GM10248 (cell line): ENCODE data around the gene ZNF841.
A peak's percentile ranks its signal among the peaks of the same experiment; 100 is the strongest.
"Not testable (repeated sequence)": the region's sequence is repeated elsewhere in the genome, so short reads cannot be mapped to it uniquely, and the experiment has no call there.

Experiments
- CTCF ChIA-PET: fragments of 300-600 bp; sonication (Branson Sonifier 250); formaldehyde crosslinking; extraction: SDS; loops from one replicate; lab custom pipeline; 2021; ENCODE audit warnings: antibody characterized with exemption; lab: Yijun Ruan, JAX
- POLR2A ChIA-PET: fragments of 350-650 bp; sonication (Branson Sonifier 250); formaldehyde crosslinking; extraction: SDS; loops from one replicate; lab custom pipeline; 2020; ENCODE audit warnings: antibody characterized with exemption; lab: Yijun Ruan, JAX
- DNase-seq: peaks from one replicate; pipeline ENCODE4 v3.0.0; 2012; ENCODE audit errors: extremely low spot score
- TF ChIP-seq, protein P1 (sequence below): IDR thresholded peaks from 2 replicates; pipeline ENCODE4 v1.5.1; 2012; ENCODE audit warnings: mild to moderate bottlenecking, low read depth; ENCODE audit errors: extremely low read depth, missing control alignments, control extremely low read depth

Gene ZNF841

DNA sequence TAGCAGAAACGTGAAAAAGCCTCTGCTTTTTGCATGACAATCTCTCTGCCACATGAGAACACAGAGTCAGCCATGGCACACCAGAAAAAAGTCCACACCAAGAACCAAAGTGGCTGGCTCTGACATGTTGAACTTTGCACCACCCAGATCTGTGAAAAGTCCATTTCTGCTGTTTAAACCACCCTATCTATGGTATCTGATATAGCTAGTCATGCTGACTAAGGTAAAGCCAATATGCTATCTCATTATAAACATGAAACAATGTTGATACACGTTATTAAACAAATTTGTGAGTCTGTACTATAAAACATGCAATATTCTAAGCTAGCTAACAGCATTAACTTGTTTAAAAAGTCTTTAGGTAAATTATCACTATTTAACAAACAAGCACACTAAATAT, 25.9 kb downstream of the ZNF841 start:
- TF ChIP-seq, protein P1, sequence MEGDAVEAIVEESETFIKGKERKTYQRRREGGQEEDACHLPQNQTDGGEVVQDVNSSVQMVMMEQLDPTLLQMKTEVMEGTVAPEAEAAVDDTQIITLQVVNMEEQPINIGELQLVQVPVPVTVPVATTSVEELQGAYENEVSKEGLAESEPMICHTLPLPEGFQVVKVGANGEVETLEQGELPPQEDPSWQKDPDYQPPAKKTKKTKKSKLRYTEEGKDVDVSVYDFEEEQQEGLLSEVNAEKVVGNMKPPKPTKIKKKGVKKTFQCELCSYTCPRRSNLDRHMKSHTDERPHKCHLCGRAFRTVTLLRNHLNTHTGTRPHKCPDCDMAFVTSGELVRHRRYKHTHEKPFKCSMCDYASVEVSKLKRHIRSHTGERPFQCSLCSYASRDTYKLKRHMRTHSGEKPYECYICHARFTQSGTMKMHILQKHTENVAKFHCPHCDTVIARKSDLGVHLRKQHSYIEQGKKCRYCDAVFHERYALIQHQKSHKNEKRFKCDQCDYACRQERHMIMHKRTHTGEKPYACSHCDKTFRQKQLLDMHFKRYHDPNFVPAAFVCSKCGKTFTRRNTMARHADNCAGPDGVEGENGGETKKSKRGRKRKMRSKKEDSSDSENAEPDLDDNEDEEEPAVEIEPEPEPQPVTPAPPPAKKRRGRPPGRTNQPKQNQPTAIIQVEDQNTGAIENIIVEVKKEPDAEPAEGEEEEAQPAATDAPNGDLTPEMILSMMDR, result no peak
- CTCF ChIA-PET, result no interaction called here
- no peak for DNase-seq
- POLR2A ChIA-PET, result no interaction called here

DNA sequence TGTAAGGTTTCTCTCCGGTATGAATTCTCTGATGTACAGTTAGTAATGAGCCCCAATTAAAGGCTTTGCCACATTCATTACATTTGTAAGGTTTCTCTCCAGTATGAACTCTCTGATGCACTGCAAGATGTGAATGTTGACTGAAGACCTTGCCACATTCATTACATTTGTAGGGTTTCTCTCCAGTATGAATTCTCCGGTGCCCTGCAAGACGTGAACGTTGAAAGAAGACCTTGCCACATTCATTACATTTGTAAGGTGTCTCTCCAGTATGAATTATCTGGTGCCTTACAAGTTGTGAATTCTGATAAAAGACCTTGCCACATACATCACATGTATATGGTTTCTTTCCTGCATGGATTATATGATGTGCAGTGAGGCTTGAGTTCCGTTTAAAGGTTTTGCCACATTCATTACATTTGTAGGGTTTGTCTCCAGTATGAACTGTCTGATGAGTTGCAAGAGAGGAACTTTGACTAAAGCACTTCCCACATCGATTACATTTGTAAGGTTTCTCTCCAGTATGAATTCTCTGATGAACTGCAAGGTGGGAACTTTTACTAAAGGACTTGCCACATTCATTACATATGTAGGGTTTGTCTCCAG, 29.2 kb downstream of the ZNF841 start:
- TF ChIP-seq, protein P1, result no peak
- ChIA-PET POLR2A (no interaction called here), CTCF (no interaction called here)
- no peak for DNase-seq

DNA sequence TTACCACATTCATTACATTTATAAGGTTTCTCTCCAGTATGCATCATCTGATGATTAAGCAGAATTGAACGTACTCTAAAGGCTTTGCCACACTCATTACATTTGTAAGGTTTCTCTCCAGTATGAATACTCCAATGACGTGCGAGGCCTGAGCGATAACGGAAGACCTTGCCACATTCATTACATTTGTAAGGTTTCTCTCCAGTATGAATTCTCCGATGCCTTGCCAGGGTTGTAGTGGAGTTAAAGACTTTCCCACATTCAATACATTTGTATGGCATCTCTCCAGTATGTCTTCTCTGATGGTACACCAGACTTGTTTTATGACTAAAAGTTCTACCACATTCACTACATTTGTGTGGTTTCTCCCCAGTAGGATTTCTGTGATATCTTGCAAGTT, 30.2 kb downstream of the ZNF841 start:
- ChIA-PET CTCF (no interaction called here), POLR2A (no interaction called here)
- no peak for DNase-seq

GRCh38 chr19:52056480-52056879, 39.1 kb downstream of the ZNF841 start:
- DNase-seq, POLR2A ChIA-PET, CTCF ChIA-PET: not testable (repeated sequence)

More for the DNA sequence above, 30.2 kb downstream of the ZNF841 start:
- TF ChIP-seq, protein P1, result no peak

GRCh38 chr19:52051736-52052135, 43.8 kb downstream of the ZNF841 start:
- POLR2A ChIA-PET, DNase-seq, CTCF ChIA-PET: not testable (repeated sequence)

DNA sequence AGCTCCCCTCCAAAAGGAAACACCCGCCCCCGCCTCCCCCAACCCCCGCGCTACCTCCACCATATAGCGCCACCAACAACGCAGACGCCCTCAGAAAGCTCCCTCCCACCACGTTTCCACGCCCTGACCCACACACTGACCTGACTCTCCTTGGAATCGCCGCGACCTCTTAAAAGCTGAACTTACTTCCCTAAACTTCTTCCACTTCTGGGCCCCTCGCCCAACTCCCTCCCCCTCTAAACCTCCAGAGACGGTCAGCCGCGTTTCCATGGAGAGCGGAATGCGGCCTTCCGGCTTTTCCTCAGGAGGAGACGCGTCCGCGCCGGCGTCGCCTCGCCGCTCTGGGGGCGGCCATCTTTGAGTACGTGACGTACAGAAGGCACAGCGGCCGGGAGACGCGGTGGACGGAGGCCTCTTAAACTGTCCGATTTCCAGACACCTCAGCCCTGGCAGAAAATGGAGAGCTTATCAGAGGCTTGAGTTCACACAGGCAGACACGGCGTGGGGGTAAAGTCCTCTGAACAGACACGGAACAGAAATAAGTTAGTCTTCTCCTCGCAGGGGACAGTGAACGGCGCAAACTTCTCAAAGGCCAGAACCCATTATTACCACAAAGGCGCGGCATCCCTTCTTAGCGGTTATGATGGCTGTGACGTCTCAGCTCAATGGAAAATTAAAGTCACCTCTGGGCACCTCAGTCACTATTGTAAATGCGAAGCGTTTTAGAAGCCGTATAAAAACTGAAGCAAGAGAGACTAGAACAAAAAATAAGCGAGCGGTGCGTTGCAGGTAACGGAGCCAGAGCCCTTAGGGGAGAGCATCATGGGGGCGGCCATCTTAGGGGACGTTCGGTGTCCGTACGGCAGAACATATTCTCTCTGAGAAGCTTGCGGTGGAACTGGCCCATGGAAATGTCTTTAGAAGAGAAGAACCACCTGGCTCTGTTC, 46.7 kb downstream of the ZNF841 start, which contains the start of gene ZNF432:
Gene ZNF432 (minus strand): TSS at position 284 of the 947 bp plus-strand sequence. CDS start 1,970 bp downstream, outside the sequence.
- peak; percentile 88 for DNase-seq
- POLR2A ChIA-PET, result interaction anchor here (0.6 kb wide), 1 partner anchor 14 kb away, joined by 4 read pairs; no protein-coding TSS in a partner anchor
- CTCF ChIA-PET, result interaction anchor here (0.7 to 1.4 kb wide), 2 partner anchors 11 to 188 kb away, joined by 3 to 5 read pairs; no protein-coding TSS in a partner anchor
- TF ChIP-seq, protein P1, result no peak

GRCh38 chr19:52039169-52039568, 56.4 kb downstream of the ZNF841 start:
- ChIA-PET POLR2A (no interaction called here), CTCF (no interaction called here)

More at GRCh38 chr19:52039169-52039568, 56.4 kb downstream of the ZNF841 start:
- DNase-seq, result no peak
- TF ChIP-seq, protein P1, result no peak
